NCI-H2171 (cell line): ENCODE measurements around the gene PELI1.
"Not testable (repeated sequence)": the region's sequence is repeated elsewhere in the genome, so short reads cannot be mapped to it uniquely, and the experiment has no call there.

Source experiments
- DNase-seq: peaks from one replicate; lab custom pipeline; 2025; lab: John Stamatoyannopoulos, UW

The PELI1 gene

GRCh38 chr2:64122358-64122757 lies 21.9 kb downstream of the PELI1 start:
- DNase-seq, result no peak

GRCh38 chr2:64120928-64121327 lies 23.3 kb downstream of the PELI1 start:
- DNase-seq, result no peak

- no peak for DNase-seq
These were observed 24.2 kb downstream of the PELI1 start for GRCh38 chr2:64120008-64120407.

- DNase-seq, result no peak
These were observed 24.9 kb downstream of the PELI1 start for GRCh38 chr2:64119369-64119768.

GRCh38 chr2:64115808-64116598 lies 28.2 kb downstream of the PELI1 start:
- DNase-seq, result no peak

GRCh38 chr2:64114912-64115277 lies 29.3 kb downstream of the PELI1 start:
- DNase-seq, result no peak

GRCh38 chr2:64114063-64114911 lies 29.9 kb downstream of the PELI1 start:
- no peak for DNase-seq

- DNase-seq, result no peak
These were observed 32.2 kb downstream of the PELI1 start for GRCh38 chr2:64112016-64112415.

- DNase-seq, result no peak
These were observed 32.8 kb downstream of the PELI1 start for GRCh38 chr2:64111426-64111825.

- DNase-seq, result no peak
These were observed 35.5 kb downstream of the PELI1 start for GRCh38 chr2:64108666-64109241.

GRCh38 chr2:64106481-64106880 lies 37.7 kb downstream of the PELI1 start:
- no peak for DNase-seq

GRCh38 chr2:64105670-64106461 lies 38.4 kb downstream of the PELI1 start:
- DNase-seq, result no peak

- no peak for DNase-seq
These were observed 39.3 kb downstream of the PELI1 start for GRCh38 chr2:64104933-64105332.

GRCh38 chr2:64102736-64103135 lies 41.5 kb downstream of the PELI1 start:
- not testable (repeated sequence) for DNase-seq

- DNase-seq, result no peak
These were observed 43.1 kb downstream of the PELI1 start for GRCh38 chr2:64101141-64101591.

GRCh38 chr2:64100584-64100983 lies 43.6 kb downstream of the PELI1 start:
- DNase-seq, result not testable (repeated sequence)

- no peak for DNase-seq
These were observed 49.4 kb downstream of the PELI1 start for GRCh38 chr2:64094663-64095382.

- no peak for DNase-seq
These were observed 50.9 kb downstream of the PELI1 start for GRCh38 chr2:64093341-64093740.

GRCh38 chr2:64092502-64092901 lies 51.7 kb downstream of the PELI1 start:
- DNase-seq, result no peak

GRCh38 chr2:64090264-64090663 lies 54.0 kb downstream of the PELI1 start:
- DNase-seq, result no peak

GRCh38 chr2:64086347-64087082 lies 57.7 kb downstream of the PELI1 start:
- no peak for DNase-seq
